Cortex of kidney (tissue), 1 donor: Measurements from ENCODE around the gene MARVELD3.
"Not testable (repeated sequence)": the region's sequence is repeated elsewhere in the genome, so short reads cannot be mapped to it uniquely, and the experiment has no call there.

ENCODE experiments used
- DNase-seq: peaks from one replicate; lab custom pipeline; 2025; lab: John Stamatoyannopoulos, UW

MARVELD3 gene

DNA sequence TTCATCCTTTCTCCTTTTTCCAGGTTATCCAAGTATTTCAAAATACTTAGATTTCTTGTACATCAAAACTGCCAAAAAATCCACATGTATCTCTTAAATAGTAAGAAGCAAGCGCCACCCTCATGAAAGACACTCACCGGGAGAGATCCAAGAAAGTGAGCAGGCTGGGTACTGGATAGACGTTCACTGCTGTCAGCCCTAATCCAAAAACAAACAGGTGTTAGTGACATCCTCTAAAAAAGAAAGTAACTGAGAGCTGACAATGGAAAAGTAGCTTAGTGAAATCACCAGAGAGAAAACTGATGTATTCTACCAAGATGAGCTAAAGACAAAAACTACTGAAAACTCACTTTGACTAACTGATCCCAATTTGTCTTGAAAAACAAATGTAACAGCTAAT lies 46.1 kb downstream of the MARVELD3 start:
- DNase-seq, result no peak

DNA sequence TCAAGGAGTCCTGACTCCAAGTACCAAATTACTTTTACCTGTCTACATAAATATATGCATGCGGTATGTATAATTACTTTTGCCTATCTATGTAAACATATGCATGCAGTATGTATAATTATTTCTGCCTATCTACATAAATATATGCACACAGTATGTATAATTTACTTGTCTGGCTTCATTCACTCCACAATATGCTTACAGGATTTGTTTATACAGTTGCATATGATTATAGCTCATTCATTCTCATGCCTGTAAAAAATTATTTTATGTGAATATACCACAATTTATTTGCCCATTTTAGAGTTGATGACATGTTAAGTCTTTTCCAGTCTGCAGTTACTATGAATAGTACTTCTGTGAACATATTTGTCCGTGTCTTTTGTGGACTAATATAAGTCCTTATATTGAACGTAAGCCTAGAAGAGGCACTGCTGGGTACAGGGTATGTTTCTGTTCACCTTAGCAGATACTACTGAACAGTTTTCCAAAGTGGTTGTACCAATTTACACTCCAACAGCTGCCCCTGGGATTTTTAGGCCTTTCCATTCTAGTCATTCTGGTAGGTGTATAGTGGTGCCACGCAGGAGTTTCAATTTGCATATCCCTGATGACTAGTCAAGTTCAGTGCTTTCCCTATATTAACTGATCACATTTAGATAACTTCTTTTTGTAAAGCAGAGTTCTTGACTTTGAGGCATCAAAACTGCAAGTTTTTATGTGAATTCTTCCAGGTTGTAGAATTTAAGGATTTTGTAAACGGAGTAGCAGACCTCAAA lies 47.0 kb downstream of the MARVELD3 start:
- no peak for DNase-seq

DNA sequence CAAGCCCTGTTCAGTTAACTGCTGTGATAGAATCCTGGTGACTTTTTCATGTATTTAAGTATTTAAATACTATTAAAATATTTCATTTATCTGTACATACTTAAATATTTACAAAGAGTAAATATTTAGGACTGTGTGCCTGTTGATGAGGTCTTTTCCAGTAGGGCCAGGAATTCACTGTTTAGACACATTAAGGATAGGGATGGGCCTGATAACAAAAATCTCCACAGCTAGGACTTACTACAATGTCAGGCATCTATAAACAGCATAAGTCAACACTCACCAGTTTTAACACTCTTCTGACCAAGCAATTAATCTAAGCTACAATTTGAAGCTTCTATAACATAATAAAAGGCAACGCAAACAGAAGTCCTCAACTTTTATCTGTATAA lies 47.6 kb downstream of the MARVELD3 start:
- no peak for DNase-seq

DNA sequence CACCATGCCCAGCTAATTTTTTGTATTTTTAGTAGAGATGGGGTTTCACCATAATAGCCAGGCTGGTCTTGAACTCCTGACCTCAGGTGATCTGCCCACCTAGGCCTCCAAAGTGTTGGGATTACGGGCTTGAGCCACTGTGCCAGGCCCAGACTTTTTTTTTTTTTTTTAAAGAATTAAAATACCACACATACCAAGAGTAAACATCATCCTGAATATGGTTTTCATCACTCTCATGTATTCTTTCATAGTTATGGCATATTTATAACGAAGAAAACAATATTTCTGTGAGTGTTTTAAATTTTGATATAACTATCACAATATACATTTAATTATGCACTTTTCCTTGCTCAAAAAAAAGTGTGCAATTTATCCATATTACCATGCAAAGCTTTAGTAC lies 48.2 kb downstream of the MARVELD3 start:
- no peak for DNase-seq

DNA sequence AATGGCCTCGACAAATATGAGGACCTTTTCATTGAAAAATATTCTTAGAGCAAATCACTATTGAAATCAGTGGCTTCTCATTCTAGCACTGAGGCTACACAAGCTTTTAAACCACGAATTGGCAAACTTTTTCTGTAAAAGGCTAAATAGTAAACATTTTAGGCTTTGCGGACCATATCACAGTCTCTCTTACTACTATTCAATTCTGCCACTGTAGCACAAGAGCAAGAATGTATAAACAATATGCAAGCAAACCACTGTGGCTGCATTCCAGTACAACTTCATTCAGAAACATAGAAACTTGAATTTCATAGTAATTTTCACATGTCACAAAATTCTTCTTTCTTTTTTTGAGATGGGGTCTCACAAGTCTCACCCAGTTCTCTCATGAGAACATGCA lies 49.4 kb downstream of the MARVELD3 start:
- DNase-seq, result no peak

DNA sequence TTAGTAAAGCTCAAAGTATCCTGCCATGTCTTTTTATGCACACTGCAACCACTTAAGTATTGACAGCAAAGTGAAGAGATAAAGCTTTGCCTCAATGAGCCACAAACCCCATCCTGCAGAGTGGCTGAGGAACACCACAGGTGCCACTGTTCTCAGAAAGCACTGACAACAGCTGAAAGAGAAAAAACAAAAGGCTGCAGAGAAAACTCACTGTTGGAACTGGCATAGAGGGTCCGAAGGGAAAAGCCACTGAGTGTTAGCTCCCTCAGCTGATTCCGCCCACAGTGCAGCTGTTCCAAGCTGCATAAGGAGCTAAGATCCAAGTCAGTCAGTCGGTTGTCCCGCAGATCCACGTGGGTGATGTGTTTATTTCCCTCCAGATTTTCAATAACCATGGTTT lies 50.3 kb downstream of the MARVELD3 start:
- DNase-seq, result no peak

DNA sequence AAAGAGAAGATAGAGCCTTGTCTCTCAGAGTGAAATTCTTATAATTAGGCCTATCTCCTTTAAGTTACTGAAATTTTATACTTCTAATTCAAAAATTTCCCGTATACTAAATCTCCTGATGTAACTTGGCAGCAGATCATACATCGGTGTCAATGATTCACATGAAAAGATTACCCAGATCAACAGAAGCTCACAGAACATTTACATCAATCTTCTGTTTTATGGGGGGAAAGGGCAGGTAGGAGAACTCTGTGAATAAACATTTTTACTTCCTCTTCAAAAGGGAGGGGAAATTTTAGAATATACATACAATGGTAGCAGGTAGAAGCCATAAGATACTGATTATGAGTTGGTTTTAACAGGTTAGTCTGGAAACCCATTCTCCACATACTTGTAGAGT lies 55.4 kb downstream of the MARVELD3 start:
- no peak for DNase-seq

DNA sequence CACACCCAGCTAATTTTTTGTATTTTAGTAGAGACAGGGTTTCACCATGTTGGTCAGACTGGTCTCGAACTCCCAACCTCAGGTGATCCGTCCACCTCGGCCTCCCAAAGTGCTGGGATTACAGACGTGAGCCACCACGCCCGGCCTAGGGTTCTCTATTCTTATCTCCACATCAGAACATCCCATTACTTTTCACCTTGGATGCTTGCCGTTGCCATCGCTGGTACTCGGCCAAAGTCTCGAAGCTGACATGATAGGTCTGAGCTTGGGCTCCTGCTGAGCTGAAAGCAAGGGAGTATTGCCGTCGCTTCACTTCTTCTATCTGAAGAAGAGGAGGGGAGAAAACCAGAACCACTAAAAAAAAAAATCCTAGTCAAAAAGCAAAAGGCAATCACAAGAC lies 58.3 kb downstream of the MARVELD3 start:
- DNase-seq, result not testable (repeated sequence)
